DND-41 (cell line): ENCODE measurements around the gene OR4C6.
A peak's percentile ranks its signal among the peaks of the same experiment; 100 is the strongest.

Experiments
- ATAC-seq: fragments of 200-7000 bp; cut with Tn5 transposase; 3 replicates; pipeline ENCODE4 v1.9.1; 2021; ENCODE audit warnings: low read depth; ENCODE audit not compliant: insufficient read depth
- DNase-seq: peaks from one replicate; pipeline ENCODE4 v3.0.0-alpha.2; 2020
- H2AFZ ChIP-seq: 2 replicates; pipeline ENCODE4 v1.6.0; 2012; ENCODE audit warnings: low read depth, low read length
- H3K27ac ChIP-seq: 2 replicates; pipeline ENCODE4 v1.5.1; 2012; ENCODE audit warnings: low read length, inconsistent platforms
- H3K27me3 ChIP-seq: fragments of 200-600 bp; sonication (generic); 2 replicates; pipeline ENCODE4 v1.6.0; 2012; ENCODE audit warnings: low read length, mild to moderate bottlenecking, inconsistent platforms; ENCODE audit not compliant: insufficient read depth, poor library complexity
- H3K36me3 ChIP-seq: 2 replicates; pipeline ENCODE4 v1.5.1; 2012; ENCODE audit warnings: low read length, inconsistent platforms; ENCODE audit not compliant: insufficient read depth
- H3K4me1 ChIP-seq: 2 replicates; pipeline ENCODE4 v1.5.1; 2012; ENCODE audit warnings: mild to moderate bottlenecking, low read length; ENCODE audit not compliant: insufficient read depth
- H3K4me2 ChIP-seq: 2 replicates; pipeline ENCODE4 v1.6.0; 2012; ENCODE audit warnings: mild to moderate bottlenecking, moderate library complexity, low read length, inconsistent platforms; ENCODE audit not compliant: insufficient read depth
- H3K4me3 ChIP-seq, 2 experiments: fragments of 200-600 bp in 1 of 2; shearing (Covaris generic) in 1 of 2; 2 replicates each; pipeline ENCODE4 v1.5.1; 2012 to 2016; ENCODE audit warnings: inconsistent platforms in 2 of 2, low read length in 2 of 2, mild to moderate bottlenecking in 2 of 2, low read depth in 1 of 2, moderate library complexity in 1 of 2
- H3K79me2 ChIP-seq: 2 replicates; pipeline ENCODE4 v1.6.0; 2012; ENCODE audit warnings: low read length, inconsistent platforms; ENCODE audit not compliant: insufficient read depth
- H3K9ac ChIP-seq: 2 replicates; pipeline ENCODE4 v1.6.0; 2012; ENCODE audit warnings: low read depth, mild to moderate bottlenecking, inconsistent platforms, low read length, moderate library complexity
- H3K9me3 ChIP-seq: 2 replicates; pipeline ENCODE4 v1.5.1; 2012; ENCODE audit warnings: low read length, moderate library complexity, mild to moderate bottlenecking, inconsistent platforms; ENCODE audit not compliant: insufficient read depth, severe bottlenecking
- H4K20me1 ChIP-seq: 2 replicates; pipeline ENCODE4 v1.6.0; 2012; ENCODE audit warnings: low read length; ENCODE audit not compliant: insufficient read depth
- EZH2 ChIP-seq: IDR thresholded peaks from 3 replicates; pipeline ENCODE4 v1.6.1; 2012; ENCODE audit warnings: borderline replicate concordance, low read depth, mild to moderate bottlenecking, moderate library complexity, low read length, inconsistent platforms; ENCODE audit not compliant: severe bottlenecking
- TF ChIP-seq, protein P1 (sequence below): IDR thresholded peaks from 2 replicates; pipeline ENCODE4 v1.5.1; 2012; ENCODE audit warnings: borderline replicate concordance, low read length, moderate library complexity, mild to moderate bottlenecking; ENCODE audit not compliant: poor library complexity, severe bottlenecking; ENCODE audit errors: extremely low read depth

OR4C6 gene

GRCh38 chr11:55707029-55707428 is 45.0 kb downstream of the OR4C6 start:
- Histone ChIP-seq H3K4me3 (no peak overlapping the region), H3K27me3 (no peaks in the 10 kb centered on the region), H3K9ac (no peak overlapping the region), H2AFZ (no peak overlapping the region), H3K4me2 (no peak overlapping the region), H3K36me3 (no peaks in the 10 kb centered on the region), H3K9me3 (peaks cover 4% of the 10 kb centered on the region), H3K27ac (no peak overlapping the region), H4K20me1 (no peaks in the 10 kb centered on the region), H3K79me2 (no peaks in the 10 kb centered on the region), H3K4me1 (no peaks in the 10 kb centered on the region)
- DNase-seq (no peak), ATAC-seq (peak; percentile 56; the same call in 1 of the 3 replicates)
- no peak for TF ChIP-seq EZH2
- TF ChIP-seq, protein P1, sequence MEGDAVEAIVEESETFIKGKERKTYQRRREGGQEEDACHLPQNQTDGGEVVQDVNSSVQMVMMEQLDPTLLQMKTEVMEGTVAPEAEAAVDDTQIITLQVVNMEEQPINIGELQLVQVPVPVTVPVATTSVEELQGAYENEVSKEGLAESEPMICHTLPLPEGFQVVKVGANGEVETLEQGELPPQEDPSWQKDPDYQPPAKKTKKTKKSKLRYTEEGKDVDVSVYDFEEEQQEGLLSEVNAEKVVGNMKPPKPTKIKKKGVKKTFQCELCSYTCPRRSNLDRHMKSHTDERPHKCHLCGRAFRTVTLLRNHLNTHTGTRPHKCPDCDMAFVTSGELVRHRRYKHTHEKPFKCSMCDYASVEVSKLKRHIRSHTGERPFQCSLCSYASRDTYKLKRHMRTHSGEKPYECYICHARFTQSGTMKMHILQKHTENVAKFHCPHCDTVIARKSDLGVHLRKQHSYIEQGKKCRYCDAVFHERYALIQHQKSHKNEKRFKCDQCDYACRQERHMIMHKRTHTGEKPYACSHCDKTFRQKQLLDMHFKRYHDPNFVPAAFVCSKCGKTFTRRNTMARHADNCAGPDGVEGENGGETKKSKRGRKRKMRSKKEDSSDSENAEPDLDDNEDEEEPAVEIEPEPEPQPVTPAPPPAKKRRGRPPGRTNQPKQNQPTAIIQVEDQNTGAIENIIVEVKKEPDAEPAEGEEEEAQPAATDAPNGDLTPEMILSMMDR: peak; percentile 79

DNA sequence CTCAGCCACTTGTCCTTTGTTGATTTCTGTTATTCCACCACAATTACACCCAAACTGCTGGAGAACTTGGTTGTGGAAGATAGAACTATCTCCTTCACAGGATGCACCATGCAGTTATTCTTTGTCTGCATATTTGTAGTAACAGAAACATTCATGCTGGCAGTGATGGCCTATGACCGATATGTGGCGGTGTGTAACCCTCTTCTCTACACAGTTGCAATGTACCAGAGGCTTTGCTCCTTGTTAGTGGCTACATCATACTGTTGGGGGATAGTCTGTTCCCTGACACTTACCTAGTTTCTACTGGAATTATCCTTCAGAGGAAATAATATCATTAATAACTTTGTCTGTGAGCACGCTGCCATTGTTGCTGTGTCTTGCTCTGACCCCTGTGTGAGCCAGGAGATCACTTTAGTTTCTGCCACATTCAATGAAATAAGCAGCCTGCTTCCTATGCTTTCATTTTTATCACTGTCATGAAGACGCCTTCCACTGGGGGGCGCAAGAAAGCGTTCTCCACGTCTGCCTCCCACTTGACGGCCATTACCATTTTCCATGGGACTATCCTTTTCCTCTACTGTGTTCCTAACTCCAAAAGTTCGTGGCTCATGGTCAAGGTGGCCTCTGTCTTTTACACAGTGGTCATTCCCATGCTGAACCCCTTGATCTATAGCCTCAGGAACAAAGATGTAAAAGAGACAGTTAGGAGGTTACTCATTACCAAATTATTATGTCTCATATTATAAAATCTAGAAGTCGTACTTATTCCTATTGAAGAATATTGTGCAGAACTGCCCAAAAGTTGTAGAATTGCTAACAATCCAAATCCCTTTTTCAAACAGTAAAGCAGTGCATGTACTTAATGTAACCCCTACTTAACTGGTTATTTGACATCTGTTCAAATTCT is 53.2 kb downstream of the OR4C6 start:
- H3K9ac ChIP-seq: no peak overlapping the region
- H3K4me1 ChIP-seq: no peaks in the 10 kb centered on the region
- no peaks in the 10 kb centered on the region for H4K20me1 ChIP-seq
- H3K4me3 ChIP-seq: no peak overlapping the region
- H3K79me2 ChIP-seq: no peaks in the 10 kb centered on the region
- TF ChIP-seq EZH2: no peak
- TF ChIP-seq, protein P1: peak; percentile 37
- H3K4me2 ChIP-seq: no peak overlapping the region
- H3K27me3 ChIP-seq: no peaks in the 10 kb centered on the region
- H3K9me3 ChIP-seq: no peaks in the 10 kb centered on the region
- no peaks in the 10 kb centered on the region for H3K36me3 ChIP-seq
- no peak overlapping the region for H2AFZ ChIP-seq
- no peak for DNase-seq
- no peak for ATAC-seq
- no peak overlapping the region for H3K27ac ChIP-seq
